NB4 (cell line): ENCODE data around the gene NANOS3.

Source experiments
- DNase-seq: peaks from one replicate; pipeline ENCODE4 v3.0.0; 2010; ENCODE audit warnings: low read depth
- H3K4me3 ChIP-seq: one replicate; pipeline ENCODE4 v1.5.1; 2011; ENCODE audit warnings: mild to moderate bottlenecking, low read depth, low read length, moderate library complexity
- CTCF ChIP-seq: IDR thresholded peaks from one replicate; pipeline ENCODE4 v1.5.1; 2012; ENCODE audit warnings: low read depth, low read length
- MAX ChIP-seq: IDR thresholded peaks from 2 replicates; pipeline ENCODE4 v1.6.1; 2011; ENCODE audit warnings: low read depth, low read length
- MYC ChIP-seq: IDR thresholded peaks from 2 replicates; pipeline ENCODE4 v1.6.1; 2011; ENCODE audit warnings: low read depth, low read length
- POLR2A ChIP-seq: IDR thresholded peaks from 2 replicates; pipeline ENCODE4 v1.6.1; 2011; ENCODE audit warnings: mild to moderate bottlenecking; ENCODE audit not compliant: insufficient read length; ENCODE audit errors: extremely low read depth

NANOS3 gene

GRCh38 chr19:13839130-13839937 lies 37.6 kb upstream of the NANOS3 start:
- peak overlapping the region; percentile 83 for H3K4me3 ChIP-seq
- peak; percentile 96 for DNase-seq
- TF ChIP-seq MYC (0 out of 2 replicates have a peak, but pooled peaks have one; percentile 45), MAX (peak; percentile 53), CTCF (no peak), POLR2A (peak; percentile 56)

DNA sequence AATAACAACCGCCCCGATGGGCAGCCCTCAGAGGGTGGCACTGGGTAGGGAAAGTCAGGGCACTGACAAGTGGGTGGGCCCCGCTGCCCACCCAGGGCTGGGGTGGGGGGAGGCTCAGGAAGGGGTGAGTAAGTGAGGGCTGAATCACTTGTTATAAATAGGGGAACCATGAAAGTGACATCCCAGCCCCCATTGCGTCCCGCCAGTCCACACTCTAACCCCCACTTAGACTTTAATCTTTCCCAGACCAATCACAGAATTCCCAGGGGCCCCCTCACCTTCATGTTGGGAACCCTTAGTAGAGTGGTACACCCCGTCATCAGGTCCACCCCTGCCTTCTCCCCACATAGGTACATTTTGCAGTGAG lies 37.0 kb upstream of the NANOS3 start:
- no peak for DNase-seq
- peak; percentile 36; the same call in 1 of the 2 replicates for TF ChIP-seq MAX
- no peak for TF ChIP-seq CTCF
- 0 out of 2 replicates have a peak, but pooled peaks have one; percentile 28 for TF ChIP-seq MYC
- TF ChIP-seq POLR2A: no peak
- peak overlapping the region; percentile 83 for H3K4me3 ChIP-seq

DNA sequence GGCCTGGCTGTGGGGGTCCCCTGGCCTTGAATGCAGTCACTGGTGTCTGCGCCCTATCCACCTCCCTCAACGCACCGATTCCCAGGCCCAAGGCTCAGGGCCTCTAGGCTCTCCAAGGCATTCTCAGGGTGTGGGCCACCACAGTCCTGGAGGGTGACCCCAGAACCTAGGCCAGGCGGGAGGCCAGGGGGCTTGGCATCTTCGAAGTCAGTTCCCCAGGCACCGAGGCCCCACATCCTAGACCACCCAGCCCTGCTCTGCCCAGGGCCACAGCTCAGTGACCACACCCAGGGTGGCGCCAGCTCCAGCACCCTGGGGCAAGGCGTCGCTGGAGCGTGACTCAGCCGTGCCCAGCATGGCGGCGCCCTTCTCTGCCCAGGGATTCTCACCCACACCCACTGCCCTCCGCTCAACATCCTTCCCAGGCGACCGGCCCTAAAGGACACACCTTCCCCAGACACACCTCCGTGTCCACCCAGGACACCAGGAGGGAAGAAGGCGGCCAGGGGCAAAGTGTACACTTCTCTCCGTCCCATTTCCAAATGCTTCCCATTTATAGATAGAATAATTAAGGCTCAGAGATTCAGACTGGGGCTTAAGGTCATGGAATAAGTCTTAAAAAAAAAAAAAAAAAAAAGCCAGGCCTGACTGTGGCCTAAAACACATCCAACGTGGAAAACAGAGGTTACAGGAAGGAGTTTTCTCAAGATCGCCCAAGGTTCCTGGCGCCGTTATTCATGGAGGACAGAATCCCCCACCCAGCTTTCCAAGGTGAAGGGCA lies 36.4 kb upstream of the NANOS3 start:
- H3K4me3 ChIP-seq: peak overlapping the region; percentile 83
- DNase-seq: peak; percentile 68
- peak; percentile 10 for TF ChIP-seq POLR2A
- TF ChIP-seq CTCF: no peak
- TF ChIP-seq MAX: peak; percentile 37; the same call in 1 of the 2 replicates
- TF ChIP-seq MYC: no peak

DNA sequence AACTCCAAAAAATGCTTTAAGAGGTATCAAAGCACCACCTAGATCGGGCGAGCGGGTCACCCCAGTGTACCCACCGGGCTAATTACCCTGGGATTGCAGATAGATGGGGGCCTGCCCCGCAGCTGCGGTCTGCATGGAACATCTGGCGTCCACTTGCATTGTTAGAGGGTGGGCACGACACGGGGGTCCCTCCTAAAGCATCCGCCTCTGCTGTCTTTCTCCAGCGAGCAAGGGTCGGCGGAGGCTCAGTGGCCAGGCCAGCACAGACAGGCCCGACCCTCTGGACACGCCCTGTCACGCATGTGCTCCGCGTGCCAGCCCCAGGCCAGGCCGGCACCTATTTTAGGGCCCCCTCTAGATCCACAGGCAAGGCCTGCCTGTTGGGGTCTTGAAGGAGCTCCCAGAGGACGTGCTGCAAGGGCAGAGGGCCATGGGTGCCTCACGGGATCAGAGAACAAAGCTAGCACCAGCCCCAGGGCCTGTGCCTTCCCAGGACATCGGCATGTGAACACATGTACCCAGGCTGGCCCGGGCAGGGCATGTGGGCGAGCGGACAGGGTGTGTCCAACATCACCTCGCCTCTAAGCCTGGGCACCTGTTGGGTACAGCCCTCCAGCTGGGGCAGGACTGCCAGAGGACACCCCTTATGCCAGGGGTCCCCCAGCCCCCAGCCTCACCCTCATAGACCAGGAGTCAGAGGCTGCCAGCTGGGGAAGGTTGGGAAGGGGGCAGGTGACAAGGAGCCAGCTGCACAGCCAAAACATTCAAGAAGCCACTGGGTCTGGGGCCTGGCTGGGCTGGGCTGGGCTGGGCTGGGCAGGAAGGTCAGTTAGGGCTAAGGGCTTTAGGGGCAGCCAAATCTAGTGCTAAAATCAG lies 35.6 kb upstream of the NANOS3 start:
- peak overlapping the region; percentile 83 for H3K4me3 ChIP-seq
- TF ChIP-seq MAX: peak; percentile 73
- peak; percentile 48 for TF ChIP-seq POLR2A
- no peak for TF ChIP-seq CTCF
- peak; percentile 56; the same call in 1 of the 2 replicates for TF ChIP-seq MYC
- DNase-seq: peak; percentile 63

GRCh38 chr19:13841962-13842290 lies 35.0 kb upstream of the NANOS3 start:
- peak overlapping the region; percentile 83 for H3K4me3 ChIP-seq
- peak; percentile 47 for DNase-seq
- TF ChIP-seq POLR2A (no peak), MAX (no peak), CTCF (no peak), MYC (no peak)
